GM12892 (cell line): ENCODE results near the gene PLD6.
A peak's percentile ranks its signal among the peaks of the same experiment; 100 is the strongest.

Experiments
- DNase-seq: peaks from one replicate; pipeline ENCODE4 v3.0.0; 2011; ENCODE audit not compliant: insufficient read length
- FAIRE-seq: peaks from 2 replicates; lab custom pipeline; 2011; peaks lifted over from hg19 to GRCh38; lab: Jason Lieb, UNC
- POLR2A ChIP-seq: IDR thresholded peaks from 2 replicates; pipeline ENCODE4 v1.6.1; 2011; ENCODE audit warnings: low read depth, low read length, control low read depth
- POLR2AphosphoS5 ChIP-seq: IDR thresholded peaks from 2 replicates; pipeline ENCODE4 v1.6.1; 2011; ENCODE audit warnings: low read depth, low read length, control low read depth
- TAF1 ChIP-seq: IDR thresholded peaks from 2 replicates; pipeline ENCODE4 v1.6.1; 2011; ENCODE audit warnings: low read depth, mild to moderate bottlenecking, control low read depth, low read length, borderline replicate concordance

PLD6 gene

DNA sequence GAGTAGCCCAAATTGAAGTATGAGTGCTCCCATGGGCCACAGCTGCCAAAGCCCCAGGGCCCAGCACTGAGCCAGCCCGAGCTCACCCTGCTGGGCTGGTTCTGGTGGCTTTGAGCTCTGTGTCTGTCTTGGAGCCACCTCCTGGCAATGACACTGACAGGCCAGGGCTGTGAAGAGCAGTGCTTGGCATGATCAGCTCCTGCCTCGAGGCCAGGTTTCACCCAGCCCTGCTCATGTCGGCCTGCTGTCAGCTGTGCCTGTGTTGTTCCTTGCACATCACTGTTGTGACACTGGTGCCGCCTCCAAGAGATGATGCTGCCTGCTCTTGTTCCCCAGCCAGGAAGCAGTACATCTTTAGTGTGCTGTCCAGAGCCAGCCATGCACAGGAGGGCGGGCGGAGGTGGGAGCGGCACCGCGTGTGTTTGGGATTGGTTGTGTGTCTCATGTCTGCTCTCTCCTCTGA is 26.0 kb downstream of the PLD6 start:
- DNase-seq (no peak), FAIRE-seq (peak; percentile 70)
- TF ChIP-seq POLR2AphosphoS5, result no peak
- no peak for TF ChIP-seq POLR2A
- no peak for TF ChIP-seq TAF1

GRCh38 chr17:17179371-17179827 is 26.7 kb downstream of the PLD6 start:
- peak; percentile 94 for FAIRE-seq
- DNase-seq, result peak; percentile 55
- TF ChIP-seq TAF1, result no peak
- no peak for TF ChIP-seq POLR2AphosphoS5
- no peak for TF ChIP-seq POLR2A

- no peak for FAIRE-seq
- TF ChIP-seq TAF1, result no peak
- no peak for TF ChIP-seq POLR2AphosphoS5
- DNase-seq, result no peak
These were observed 29.0 kb downstream of the PLD6 start for GRCh38 chr17:17177176-17177575.

- no peak for TF ChIP-seq TAF1
- no peak for TF ChIP-seq POLR2AphosphoS5
- no peak for TF ChIP-seq POLR2A
- FAIRE-seq, result no peak
- no peak for DNase-seq
These were observed 29.8 kb downstream of the PLD6 start for GRCh38 chr17:17176341-17176740.

DNA sequence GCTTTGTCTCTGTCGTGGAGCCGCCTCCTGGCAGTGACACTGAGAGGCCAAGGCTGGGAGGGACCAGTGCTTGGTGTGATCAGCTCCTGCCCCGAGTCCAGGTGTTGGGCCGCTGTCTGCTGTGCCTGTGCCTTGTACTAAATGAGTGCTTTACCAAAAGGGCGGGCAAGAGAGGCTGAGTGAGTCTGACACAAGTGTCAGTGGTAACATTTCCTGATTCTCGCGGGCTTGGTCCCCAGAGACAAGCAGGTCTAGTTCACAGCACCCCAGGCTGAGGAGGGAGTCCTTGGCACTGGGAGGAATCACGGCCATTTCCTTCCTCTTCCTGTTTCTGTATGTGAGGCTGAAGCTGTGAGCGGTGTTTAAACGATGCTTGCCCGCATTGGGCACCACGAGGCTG is 30.2 kb downstream of the PLD6 start:
- DNase-seq (no peak), FAIRE-seq (no peak)
- TF ChIP-seq POLR2AphosphoS5 (no peak), TAF1 (no peak), POLR2A (no peak)

DNA sequence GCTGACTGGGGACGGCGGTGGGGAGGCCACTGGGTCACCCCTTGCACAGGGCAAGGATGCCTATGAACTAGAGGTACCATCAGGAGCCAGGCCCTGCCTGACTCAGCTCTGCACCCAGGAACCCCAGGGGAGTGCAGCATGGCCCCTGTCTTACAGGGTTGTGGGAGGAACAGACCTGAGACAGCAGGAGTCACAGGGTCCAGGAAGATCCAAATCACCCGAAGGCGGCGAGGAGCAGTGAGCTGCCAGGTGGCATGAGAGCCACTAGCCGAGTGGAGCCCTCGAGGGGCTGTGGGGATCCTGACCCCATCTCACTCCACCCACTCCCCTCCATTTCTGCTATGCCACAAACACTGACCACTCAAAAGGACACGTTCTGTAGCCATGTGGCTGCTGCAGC is 30.8 kb downstream of the PLD6 start:
- FAIRE-seq, result no peak
- DNase-seq, result no peak
- TF ChIP-seq POLR2A, result no peak
- TF ChIP-seq POLR2AphosphoS5, result no peak
- no peak for TF ChIP-seq TAF1

DNA sequence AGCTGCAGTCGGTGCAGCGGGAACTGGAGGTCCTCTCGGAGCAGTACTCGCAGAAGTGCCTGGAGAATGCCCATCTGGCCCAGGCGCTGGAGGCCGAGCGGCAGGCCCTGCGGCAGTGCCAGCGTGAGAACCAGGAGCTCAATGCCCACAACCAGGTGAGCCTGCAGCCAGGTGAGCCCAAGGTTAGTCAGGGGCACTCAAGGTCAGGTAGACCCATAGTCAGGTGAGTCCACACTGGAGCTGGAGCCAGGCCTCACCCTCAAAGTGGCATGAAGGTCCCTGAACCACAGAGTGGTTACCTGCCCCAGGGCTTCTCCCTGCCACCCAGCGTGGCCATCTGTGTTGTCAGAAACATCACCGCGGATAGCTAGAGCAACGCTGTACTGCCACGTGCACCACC is 32.2 kb downstream of the PLD6 start:
- FAIRE-seq (no peak), DNase-seq (no peak)
- TF ChIP-seq POLR2A (no peak), TAF1 (no peak), POLR2AphosphoS5 (no peak)

- no peak for DNase-seq
- no peak for FAIRE-seq
- TF ChIP-seq POLR2AphosphoS5 (no peak), POLR2A (no peak), TAF1 (no peak)
These were observed 33.1 kb downstream of the PLD6 start for GRCh38 chr17:17172990-17173389.

DNA sequence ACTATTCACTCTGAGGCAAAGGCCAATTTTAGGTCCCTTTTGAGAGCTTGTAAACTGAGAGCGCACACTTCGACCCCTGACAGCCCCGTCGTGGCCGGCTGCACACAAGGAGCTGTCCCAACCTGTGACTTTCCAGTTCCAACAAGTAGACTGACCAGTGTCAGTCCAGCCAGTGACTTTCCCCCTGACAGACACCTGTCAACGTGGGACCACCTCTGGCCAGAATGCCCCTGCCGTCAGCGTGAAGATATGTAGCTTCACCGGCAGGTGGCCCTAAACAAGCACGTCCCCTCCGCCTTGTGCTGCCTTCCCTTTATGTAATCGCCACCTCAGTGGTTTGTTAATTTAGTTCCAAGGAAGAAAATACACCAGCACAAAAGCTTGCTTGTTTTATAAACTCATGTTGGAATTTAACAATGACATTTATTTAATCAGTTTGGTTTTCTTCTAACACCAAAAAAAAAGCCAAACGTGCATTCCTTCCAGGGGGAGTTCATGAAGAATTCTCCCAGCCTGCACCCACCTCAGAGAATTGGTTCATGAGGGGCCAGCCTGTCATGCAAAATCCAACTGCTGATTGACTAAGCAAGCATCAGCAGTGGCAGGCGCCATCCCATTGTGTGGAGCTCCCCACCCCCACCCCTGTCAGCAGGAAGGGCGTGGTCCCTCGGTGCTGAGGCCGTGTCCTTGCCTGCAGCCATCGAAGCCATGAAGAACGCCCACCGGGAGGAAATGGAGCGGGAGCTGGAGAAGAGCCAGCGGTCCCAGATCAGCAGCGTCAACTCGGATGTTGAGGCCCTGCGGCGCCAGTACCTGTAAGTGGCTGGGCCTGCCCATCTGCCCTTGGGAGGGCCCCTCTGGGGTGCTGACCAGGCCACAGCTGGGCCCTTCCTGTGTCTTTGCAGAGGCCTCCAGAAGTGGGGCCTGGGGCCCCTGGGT is 33.9 kb downstream of the PLD6 start:
- no peak for FAIRE-seq
- DNase-seq, result no peak
- TF ChIP-seq POLR2AphosphoS5, result no peak
- no peak for TF ChIP-seq TAF1
- TF ChIP-seq POLR2A, result no peak

DNA sequence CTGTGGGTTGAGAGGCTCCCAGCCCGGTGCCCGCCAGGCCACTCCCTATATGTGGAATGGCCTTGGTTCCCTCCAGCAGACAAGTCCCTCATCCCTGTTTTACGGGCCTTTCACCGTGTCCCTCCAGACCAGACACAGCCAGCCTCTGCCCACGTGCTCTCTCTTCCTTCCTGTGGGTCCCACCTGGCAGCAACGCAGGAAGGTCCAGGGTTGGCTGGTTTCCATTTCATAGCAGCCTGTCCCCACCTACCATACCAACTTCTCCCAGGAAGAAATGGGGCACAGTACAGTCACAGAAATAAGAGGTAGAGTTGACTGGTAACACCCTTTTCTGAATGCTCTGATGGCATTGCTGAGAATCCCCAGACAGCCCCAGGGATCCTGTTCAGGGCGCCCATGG is 34.9 kb downstream of the PLD6 start:
- FAIRE-seq (no peak), DNase-seq (no peak)
- TF ChIP-seq POLR2A, result no peak
- TF ChIP-seq POLR2AphosphoS5, result no peak
- no peak for TF ChIP-seq TAF1

GRCh38 chr17:17170346-17170985 is 35.7 kb downstream of the PLD6 start:
- FAIRE-seq (no peak), DNase-seq (no peak)
- TF ChIP-seq TAF1, result no peak
- no peak for TF ChIP-seq POLR2A

DNA sequence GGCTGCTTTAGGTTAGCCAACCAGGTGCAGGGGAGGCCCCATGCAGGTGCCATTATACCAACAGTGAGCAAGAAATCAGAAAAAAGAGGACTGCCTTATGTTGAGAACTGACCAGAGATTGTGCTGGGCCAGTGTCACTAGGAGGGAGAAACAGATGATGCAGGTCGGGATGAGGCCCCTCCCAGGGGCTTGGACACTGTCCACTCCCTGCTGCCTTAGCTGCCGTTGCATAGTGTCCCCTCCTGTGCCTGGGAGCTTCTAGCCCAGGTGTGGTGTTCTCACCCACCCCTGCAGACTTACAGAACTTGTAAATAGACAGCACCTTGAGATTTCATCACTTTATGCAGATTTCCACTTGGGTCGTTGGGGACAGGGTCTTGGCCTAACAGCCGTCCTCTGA is 36.7 kb downstream of the PLD6 start:
- DNase-seq (no peak), FAIRE-seq (no peak)
- TF ChIP-seq POLR2AphosphoS5, result no peak
- TF ChIP-seq POLR2A, result no peak
- TF ChIP-seq TAF1, result no peak
